Hepatic stellate cell (primary cell): ENCODE data around the gene ICE1.
"Not testable (repeated sequence)": the region's sequence is repeated elsewhere in the genome, so short reads cannot be mapped to it uniquely, and the experiment has no call there.

Experiments
- DNase-seq: peaks from one replicate; pipeline ENCODE4 v3.0.0; 2011; ENCODE audit warnings: low spot score

ICE1 gene, protein sequence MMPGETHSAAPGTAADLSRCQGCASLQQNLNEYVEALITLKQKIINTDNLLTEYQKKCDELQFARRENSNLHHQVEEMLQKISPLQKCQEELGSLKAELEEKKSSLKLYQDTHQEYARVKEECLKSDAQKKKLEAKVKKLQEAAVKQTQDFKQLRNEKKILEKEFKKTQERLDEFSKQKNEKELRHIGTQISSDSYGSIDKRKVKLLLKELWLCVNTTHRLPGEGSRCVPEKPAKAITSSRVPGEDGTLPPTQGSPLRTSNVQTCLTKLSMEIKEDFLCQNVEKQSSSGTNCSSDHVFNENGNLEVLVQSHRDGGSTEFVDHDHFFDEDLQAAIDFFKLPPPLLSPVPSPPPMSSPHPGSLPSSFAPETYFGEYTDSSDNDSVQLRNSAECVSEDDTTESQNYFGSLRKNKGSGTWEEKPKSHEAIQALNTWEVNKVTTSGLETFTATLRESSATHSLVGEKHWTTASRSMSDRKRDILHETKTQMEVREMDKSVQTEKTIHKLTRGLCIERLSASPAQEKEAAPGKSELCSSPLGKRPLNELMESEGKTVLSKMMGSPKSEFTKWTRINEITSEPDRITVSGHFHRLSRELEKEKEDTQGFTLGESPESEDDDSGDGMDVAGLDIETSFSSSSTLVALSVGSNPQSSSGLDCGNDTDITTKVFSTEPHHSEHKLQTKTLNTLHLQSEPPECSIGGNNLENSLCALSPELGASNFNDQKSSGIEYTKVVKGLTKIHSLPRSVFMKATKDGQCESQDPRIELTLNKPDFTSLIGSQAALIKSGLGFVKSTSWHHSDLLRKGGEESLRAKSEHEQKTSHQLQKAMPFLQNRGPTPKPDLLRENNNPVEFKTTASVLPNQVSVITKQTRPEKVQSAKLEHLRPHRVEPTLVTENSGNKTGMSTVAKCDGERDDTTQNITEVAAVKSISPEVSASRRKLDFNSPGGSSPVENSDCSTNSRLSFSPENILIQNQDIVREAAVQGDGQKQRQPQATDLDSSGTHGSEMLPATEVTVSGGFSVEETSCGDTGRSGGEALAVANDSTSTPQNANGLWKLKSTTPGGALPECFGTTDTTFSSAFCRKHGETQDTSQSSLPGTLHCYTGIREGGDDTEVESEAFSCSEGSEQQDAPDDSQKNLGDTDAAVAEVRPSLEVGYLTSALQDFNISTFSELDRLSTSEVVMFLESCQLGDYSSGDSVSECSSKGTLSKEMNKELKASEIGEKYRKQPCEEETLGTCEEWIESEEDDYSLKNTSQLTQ (N-terminal part only)

GRCh38 chr5:5421961-5422818, at the start of gene ICE1:
TSS of gene ICE1 (plus strand) at chr5:5422677. CDS start at chr5:5422916, 239 bp downstream.
- peak; percentile 92 for DNase-seq

- DNase-seq = no peak
Measured at GRCh38 chr5:5372930-5373329, 49.5 kb upstream of the ICE1 start.

- no peak for DNase-seq
Measured at GRCh38 chr5:5373351-5373989, 49.0 kb upstream of the ICE1 start.

DNA sequence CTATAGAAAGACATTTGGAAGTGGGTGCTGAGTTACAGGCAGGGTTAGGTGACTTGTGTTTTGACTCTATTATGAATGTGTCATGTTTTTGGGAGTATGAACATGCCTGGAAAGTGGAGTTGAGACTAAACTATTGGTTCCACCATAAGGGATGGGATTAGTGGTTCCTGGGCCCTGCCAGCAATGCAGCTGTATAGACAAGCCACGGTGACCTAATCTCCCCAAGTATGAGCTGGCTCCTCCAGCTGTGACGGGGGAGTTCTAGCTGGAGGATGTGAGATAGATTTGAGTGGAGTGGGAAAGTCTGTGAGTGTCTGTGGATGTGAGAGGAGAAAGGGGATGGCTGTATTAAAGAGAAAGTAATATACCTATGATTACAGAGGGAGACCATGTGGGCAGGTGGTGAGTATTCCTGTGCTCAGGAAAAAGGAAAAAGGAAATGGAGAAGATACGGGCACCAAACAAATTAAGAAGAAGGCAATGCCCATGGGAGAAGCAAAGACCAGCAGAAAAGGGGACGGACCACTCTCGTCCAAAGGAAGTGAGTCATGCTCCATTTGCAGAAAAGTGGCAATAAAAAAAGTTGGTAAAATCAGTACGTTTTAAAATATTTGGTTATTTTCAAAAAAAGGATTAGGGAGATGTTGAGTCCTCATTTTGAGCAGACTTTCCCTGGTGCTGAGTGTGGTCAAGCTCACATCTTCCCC, 48.3 kb upstream of the ICE1 start:
- no peak for DNase-seq

- no peak for DNase-seq
Measured at GRCh38 chr5:5377780-5378179, 44.7 kb upstream of the ICE1 start.

DNA sequence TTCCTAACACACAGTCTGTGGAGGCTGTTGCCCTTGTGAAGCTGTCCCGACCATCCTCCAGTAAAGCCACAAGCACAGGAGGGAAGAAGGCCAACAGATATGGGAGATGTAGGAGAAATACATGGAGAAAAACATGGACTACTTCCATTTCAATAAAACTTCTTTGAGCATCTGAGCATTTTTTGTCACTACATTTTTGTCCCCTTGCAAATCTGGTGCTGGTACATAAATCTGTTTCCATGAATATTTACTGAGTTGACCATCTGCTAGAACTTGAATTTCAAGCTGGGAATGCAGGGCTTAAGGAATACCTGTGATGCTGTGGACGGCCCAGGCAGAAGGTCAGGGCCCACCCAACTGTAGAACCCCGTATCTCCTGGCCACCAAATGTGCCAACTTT, 43.9 kb upstream of the ICE1 start:
- no peak for DNase-seq

DNA sequence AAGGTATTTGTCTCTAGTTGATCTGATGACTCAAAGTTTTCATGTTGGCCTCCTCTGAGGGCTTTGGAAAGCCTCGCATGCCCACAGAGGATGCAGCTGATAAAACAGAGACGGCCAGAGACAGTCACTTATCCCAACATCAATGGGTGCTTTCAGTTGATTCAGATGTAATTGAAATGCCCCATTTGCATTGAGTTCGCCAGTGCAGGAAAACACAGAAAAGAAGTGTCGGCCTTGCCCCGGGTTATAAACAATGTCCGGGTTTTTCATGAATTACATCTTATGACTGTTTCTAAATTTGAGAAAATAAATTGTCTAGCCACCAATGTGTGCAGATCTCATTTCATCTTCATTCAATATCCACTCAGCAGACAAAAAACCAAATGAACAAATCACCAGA, 42.2 kb upstream of the ICE1 start:
- no peak for DNase-seq

DNA sequence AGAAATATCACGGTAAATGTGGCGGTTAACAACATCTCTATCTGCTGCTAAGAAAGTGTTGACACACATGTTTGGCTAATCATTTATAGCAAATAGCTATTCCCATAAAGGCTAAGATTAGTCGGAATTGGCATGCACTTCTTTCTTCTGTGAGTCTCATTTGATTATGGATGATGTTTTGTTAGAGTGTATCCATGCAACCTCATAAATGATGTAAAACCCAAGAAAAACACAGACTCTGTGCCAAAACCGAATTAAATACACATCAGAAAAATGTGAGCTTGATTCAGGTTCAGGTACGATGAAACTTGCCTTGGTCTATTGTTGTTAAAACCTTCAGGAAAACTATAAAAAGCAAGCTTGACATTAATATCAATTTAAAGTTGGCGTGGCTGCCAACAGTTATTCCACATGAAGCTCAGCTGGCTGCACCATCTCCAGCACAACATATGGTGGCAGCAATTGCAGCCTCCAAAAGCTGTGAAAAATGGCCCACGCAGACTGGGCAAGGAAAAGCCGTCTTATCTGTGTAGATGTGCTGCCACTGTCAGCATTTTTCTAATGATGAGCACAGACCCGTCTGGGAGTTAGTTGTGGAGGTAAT, 41.1 kb upstream of the ICE1 start:
- no peak for DNase-seq

DNA sequence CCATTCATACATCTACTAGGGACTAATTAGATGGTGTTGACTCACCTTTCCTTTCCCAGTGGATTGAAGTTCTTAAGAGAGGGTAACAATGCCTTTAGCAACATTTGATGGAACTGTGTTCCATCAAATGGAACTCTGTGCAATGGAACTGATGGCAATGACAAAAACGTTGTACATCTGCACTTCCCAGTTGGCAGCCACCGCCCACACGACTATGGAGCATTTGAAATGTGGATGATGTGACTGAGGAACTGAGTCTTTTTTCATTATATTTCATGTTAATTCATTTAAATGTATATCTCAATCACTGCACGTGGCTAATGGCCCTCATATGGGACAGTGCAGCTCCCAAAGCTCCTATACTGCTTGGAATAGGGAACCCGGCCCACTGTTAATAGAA, 39.0 kb upstream of the ICE1 start:
- DNase-seq = no peak

- DNase-seq = no peak
Measured at GRCh38 chr5:5384660-5385330, 37.7 kb upstream of the ICE1 start.

GRCh38 chr5:5385331-5385662, 37.2 kb upstream of the ICE1 start:
- no peak for DNase-seq

- no peak for DNase-seq
Measured at GRCh38 chr5:5386329-5386728, 36.1 kb upstream of the ICE1 start.

DNA sequence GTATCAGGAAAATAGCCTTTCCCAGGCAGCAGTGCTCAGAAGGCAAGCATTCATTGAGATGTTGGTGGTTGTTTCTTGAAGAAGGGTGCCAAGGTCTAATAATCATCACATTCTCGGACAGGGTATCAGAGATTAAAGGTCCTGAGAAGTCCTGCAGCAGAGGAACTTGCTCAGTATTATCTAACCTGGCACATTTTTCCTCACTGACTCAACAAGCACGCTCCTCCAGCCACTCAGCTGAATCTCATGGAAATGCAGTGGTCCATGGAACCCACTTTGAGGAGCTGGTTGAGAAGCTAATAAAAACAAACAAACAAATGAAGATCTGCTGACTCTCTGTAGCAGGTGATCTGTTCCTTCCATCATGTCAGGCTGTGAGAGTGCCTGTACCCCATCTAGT, 35.3 kb upstream of the ICE1 start:
- DNase-seq = no peak

DNA sequence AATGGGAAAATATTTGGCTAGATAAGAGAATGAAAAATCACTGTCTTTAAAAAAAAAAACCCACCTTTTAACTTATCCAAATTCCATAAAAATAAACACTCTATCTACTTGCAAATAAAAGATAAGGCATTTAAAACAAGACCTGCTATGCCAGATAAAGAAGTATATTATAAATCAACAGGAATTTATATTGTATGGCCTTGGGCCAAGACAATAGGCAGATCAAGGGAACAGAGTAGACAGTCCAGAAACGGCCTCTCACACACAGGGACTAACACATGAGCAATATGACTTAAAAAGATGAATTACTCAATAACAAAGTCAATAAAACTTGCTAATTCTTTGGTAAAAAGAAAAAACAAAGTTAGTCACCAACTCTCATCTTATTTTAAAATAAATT, 34.7 kb upstream of the ICE1 start:
- no peak for DNase-seq

DNA sequence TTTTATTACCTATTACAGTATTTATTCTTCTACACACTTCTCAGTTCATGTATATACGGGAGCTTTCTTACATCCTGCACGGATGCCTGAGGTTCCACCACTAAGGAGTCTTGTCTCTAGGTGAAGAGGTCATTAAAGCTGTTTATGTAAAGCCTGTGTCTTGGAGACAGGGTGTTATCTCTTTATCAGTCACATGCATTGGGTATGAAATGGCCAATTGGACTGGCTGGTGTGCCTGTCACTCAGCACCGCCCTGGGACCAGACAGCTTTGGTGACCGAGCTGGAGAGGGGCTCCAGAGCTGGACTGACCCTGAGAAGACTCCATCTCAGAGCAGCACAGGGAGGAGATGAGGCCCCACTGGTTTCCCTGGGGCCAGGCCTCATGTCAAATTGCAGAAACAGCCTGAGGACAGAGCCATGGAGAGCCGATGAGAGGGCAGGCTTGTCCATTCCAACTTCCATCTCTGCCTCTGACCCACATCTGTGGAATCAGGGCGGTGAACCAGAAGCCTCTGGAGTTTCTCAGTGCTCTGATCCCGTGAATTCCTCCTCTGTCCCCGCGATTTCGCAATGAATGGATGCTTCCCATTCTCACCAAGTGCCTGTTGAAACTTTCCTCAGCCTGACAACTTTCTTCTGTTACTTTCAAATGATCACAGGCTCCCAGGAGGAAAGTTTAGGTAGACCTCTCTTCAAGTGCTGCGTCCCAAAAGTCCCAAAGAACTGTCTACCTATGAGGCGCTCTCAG, 32.2 kb upstream of the ICE1 start:
- DNase-seq = not testable (repeated sequence)

GRCh38 chr5:5392504-5392903, 30.0 kb upstream of the ICE1 start:
- DNase-seq = not testable (repeated sequence)

- not testable (repeated sequence) for DNase-seq
Measured at GRCh38 chr5:5394384-5394986, 28.0 kb upstream of the ICE1 start.

DNA sequence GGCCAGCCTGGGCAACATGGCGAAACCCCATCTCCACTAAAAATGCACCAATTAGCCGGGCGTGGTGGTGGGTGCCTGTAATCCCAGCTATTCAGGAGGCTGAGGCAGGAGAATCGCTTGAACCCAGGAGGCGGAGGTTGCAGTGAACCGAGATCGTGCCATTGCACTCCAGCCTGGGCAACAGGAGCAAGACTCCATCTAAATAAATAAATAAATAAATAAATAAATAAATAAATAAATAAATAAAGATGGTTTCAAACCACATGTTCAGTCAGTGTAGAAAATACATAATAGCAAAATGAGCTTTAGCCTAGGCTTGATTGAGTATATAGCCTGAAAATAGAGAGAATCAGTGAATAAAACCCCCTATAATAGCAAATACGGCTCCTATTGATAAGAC, 27.4 kb upstream of the ICE1 start:
- not testable (repeated sequence) for DNase-seq
